Measurements from ENCODE around the gene HADHA.

- TF ChIP-seq CTCF (IDR thresholded peaks at IDR 0.05; ENCODE audit: poor library complexity, severe bottlenecking) (no peak), EZH2 (IDR thresholded peaks at IDR 0.05; ENCODE audit: borderline replicate concordance, insufficient read depth, low read length, poor library complexity, severe bottlenecking) (no peak)
These were observed 59.7 kb downstream of the HADHA start for GRCh38 chr2:26184555-26185303.

Measured in neural cell (in vitro differentiated cells).